SW480 (cell line): ENCODE measurements around the gene PIM3.

Experiments used
- DNase-seq: peaks from one replicate; pipeline ENCODE4 v3.0.0-alpha.2; 2016; ENCODE audit warnings: low spot score

Gene PIM3

GRCh38 chr22:49928185-49928495 is 32.4 kb upstream of the PIM3 start:
- DNase-seq: no peak

DNA sequence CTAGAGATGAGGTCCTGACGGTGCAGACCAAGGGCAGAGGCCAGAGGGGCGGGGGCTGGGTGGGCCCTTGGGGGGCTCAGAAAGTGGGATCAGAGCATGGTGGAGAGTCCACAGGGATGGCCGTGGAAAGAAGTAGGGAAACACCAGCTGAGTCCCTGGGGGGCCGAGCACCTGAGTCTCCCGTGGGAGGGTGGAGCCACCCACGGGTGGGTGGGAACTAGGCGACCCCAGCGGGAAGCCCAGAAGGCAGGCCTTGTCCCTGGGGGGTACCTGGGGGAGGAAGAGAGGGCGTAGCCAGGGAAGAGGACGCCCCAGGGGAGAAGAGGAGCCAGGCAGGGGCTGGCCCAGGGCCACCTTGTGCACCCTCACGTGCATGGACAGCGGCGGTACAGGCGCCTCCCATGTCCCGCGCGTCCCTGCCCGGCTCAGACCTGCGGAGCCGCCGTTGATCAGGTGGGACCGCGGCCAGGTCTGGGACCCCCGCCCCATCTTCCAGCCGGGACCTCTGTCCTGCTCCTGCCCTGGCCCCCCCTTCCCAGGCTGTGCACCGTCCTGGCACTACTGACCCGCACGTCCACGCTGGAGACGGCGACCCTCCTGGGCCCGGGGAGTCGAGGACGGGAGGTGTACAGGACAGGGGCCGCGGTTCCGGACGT is 31.9 kb upstream of the PIM3 start:
- no peak for DNase-seq

DNA sequence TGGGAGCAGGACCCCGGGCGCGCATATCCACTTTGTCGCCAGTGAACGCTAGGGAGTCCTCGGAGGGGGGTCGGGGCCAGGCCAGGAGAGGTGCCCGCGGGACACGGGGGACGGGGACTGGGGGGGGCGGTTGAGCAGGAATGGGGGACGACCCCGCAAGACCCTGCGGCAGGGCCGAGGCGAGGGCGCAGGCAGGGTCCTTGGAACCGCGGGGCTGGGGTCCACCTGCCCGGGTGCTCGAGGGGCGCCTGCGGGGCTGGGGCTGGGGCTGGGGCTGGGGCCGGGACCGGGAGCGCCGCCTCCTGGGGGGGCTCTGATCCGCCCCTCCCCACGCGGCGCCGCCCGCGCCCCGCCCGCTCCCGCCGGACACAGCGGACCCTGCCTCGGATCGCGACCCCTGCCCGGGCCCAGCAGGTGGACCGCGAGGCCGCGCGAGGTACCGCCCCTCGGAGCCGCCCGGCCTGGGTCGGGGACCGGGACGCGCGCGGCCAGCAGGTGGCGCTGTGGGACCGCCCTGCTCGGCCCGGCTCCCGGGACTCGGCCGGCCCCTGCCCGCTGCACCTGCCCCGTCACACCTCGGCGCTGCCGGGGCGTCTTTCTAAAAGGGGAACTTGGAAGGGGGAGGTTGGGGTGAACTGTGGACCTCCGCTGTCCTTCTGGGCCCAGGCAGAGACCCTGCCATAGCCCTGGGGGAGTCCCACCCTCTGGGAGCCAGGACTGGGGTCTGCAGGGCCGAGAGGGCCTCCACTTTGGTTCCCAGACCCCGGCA is 31.2 kb upstream of the PIM3 start:
- peak; percentile 29 for DNase-seq

GRCh38 chr22:49929994-49930575 is 30.5 kb upstream of the PIM3 start:
- no peak for DNase-seq

DNA sequence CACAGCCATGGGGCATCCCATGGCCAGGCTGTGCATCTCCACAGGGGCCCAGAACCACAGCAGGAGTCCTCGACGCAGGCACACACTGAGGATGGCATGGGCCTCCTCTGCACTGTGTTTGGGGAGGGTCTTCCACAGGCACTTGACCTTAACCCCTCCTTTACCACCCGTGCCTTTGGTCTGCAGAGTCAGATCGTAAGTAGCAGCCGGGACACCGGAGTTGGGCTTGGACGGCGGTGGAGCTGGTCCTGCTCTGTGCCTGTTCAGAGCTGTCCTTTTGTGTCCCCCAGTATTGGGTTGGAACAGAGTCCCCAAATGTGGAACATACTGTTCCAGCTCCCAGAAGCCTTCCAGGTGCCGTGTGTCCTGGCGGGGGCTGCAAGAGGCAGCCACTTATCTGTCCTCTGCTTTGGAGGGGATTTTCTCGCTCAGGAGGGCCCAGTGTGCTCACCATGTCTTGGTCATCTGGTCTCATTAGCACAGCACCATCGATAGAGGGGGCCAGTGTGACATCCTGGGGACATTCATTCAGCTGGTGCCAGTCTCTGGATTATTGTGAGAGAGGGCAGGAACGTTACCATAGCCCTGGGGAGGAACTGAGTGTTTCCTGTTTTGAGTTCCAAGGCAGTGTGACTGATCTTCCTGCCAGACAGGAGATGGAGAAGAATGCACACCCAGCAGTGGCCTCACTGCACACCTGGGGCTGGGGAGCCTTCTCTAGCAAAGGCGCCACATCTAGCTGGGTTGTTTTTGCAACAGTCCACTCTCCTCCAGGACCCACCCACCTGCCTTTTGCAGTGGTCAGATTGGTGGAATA is 29.8 kb upstream of the PIM3 start:
- peak; percentile 87 for DNase-seq

- DNase-seq: no peak
Measured at GRCh38 chr22:49933236-49934159, 27.1 kb upstream of the PIM3 start.

DNA sequence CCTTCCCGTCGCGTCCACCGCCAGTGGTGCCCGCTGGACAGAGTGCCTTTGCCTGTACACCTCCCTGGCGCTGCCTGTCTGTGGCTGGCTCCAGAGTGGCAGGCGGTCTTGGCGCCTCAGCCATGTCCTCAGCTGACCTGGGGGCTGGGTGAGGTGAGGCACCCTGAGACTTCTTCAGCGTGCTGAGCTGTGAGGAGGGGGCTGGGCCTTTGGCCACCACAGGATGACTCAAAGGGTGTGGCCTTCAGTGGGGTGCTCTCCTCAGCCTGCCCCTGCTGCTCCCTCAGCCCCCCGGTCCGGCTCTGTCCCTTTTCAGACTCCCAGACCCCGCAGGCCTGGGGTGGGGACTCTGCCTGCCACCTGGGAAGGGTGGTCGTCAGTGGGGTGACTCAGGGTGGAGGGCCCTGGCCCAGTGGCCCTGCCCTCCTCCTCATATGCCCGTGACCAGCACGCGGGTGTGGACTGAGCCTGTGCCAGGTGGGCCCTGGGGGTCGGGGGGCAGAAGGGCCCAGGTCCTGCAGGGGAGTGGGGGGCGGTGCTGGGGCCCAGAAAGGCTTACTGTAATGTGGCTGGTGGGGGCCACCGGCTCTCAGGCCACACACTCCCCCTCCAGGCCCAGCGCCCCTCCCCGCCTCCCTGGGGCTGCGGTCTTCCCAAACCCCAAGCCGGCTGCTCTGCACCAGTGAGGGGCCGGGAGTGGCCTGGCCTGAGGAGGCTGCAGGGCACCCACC is 26.2 kb upstream of the PIM3 start:
- DNase-seq: peak; percentile 41

- DNase-seq: peak; percentile 25
Measured at GRCh38 chr22:49934891-49935557, 25.5 kb upstream of the PIM3 start.

DNA sequence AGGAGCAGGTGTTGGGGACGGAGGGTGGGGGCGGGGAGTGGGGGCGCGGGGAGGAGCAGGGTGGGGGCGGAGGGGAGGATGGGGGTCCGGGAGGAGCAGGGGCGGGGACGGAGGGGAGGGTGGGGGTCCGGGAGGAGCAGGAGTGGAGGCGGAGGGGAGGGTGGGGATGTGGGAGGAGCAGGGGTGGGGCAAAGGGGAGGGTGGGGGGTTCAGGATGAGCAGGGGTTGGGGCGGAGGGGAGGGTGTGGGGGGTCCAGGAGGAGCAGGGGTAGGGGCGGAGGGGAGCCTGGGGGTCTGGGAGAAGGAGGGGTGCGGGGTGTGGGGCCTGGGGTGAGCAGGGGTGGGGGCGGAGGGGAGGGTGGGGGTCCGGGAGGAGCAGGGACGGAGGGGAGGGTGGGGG is 25.0 kb upstream of the PIM3 start:
- DNase-seq: no peak

GRCh38 chr22:49936018-49936972 is 24.3 kb upstream of the PIM3 start:
- peak; percentile 81 for DNase-seq

GRCh38 chr22:49936973-49937757 is 23.4 kb upstream of the PIM3 start:
- no peak for DNase-seq

- peak; percentile 34 for DNase-seq
Measured at GRCh38 chr22:49937758-49938564, 22.6 kb upstream of the PIM3 start.

GRCh38 chr22:49938565-49939136 is 21.9 kb upstream of the PIM3 start:
- no peak for DNase-seq

DNA sequence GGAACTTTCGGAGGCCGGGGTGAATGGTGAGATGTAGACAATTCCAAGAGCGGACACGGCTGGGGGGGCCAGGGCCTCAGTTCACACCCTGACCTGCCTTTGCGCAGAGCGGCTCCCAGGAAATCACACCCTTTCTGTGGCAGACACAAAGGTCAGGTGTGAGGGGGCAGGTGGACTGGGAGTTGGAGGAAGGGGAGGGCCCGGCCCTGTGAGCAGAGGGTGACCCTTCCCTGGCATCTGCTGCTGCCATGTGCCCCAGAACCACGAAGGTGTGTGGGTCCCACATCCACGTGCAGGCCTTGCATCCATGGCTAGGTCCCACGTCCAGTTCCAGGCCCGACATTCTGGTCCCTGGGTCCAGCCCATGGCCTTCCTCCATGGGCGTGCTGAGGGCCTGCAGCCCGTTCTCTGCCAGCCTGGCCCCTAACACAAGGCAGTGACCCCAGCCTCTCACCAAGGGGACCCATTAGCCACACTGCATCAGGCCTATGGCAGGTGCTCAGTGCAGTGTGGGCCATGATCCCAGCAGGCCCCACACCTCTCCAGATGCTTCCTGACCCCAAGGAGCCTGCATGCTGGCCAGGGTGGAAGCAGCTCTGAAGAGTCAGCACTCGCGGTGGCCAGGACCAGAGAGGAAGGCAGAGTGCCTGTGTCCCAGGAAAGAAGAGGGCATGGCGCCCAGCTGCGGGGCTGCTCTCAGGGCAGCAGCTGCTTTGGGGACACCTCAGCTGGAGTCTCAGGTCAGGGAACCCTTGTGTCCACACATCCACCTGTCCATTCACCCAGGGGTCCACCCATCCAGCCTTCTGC is 18.9 kb upstream of the PIM3 start:
- no peak for DNase-seq

GRCh38 chr22:49942565-49943404 is 17.8 kb upstream of the PIM3 start:
- no peak for DNase-seq
